ENCODE data around the gene SPRY1.

Gene SPRY1

DNA sequence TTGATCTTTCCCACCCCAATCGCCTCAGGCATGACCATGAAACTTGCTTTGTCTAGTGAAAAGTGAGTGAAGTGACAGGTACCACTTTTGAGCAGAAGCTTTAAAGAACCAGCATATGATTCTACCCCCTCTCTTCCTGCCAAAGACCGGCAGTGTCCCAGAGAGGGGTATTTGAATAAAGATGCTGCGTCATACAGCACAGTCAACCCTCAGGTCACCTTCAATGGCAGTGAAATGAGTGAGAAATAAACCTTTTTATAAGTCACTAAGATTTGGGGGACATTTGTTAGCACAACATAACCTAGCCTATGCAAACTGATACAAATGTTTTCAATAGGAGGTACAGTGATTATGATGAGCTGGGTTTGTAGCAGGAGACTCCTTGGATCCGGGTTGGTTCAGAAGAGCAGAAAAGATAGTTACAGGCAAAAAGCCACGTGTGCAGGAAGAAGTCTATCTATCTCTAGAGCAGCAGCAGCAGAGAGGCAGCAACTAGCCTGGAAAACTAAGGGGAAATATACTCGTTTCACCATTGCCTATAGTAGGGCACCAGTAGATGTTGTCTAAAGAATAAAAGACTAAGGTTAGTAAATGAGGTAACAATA is 30.3 kb upstream of the SPRY1 start:
- TF ChIP-seq NFIC (IDR thresholded peaks at IDR 0.05) = no peak
- TF ChIP-seq ZBTB7A (IDR thresholded peaks at IDR 0.05; ENCODE audit: low read depth) = no peak
- TF ChIP-seq, protein P1, sequence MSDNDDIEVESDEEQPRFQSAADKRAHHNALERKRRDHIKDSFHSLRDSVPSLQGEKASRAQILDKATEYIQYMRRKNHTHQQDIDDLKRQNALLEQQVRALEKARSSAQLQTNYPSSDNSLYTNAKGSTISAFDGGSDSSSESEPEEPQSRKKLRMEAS (IDR thresholded peaks at IDR 0.05) = no peak
- no peak for TF ChIP-seq CREB1 (IDR thresholded peaks at IDR 0.05; ENCODE audit: low read depth)
- TF ChIP-seq CEBPB (IDR thresholded peaks at IDR 0.05) = no peak
- TF ChIP-seq TAF1 (IDR thresholded peaks at IDR 0.05; ENCODE audit: low read depth) = no peak
- TF ChIP-seq, protein P2, sequence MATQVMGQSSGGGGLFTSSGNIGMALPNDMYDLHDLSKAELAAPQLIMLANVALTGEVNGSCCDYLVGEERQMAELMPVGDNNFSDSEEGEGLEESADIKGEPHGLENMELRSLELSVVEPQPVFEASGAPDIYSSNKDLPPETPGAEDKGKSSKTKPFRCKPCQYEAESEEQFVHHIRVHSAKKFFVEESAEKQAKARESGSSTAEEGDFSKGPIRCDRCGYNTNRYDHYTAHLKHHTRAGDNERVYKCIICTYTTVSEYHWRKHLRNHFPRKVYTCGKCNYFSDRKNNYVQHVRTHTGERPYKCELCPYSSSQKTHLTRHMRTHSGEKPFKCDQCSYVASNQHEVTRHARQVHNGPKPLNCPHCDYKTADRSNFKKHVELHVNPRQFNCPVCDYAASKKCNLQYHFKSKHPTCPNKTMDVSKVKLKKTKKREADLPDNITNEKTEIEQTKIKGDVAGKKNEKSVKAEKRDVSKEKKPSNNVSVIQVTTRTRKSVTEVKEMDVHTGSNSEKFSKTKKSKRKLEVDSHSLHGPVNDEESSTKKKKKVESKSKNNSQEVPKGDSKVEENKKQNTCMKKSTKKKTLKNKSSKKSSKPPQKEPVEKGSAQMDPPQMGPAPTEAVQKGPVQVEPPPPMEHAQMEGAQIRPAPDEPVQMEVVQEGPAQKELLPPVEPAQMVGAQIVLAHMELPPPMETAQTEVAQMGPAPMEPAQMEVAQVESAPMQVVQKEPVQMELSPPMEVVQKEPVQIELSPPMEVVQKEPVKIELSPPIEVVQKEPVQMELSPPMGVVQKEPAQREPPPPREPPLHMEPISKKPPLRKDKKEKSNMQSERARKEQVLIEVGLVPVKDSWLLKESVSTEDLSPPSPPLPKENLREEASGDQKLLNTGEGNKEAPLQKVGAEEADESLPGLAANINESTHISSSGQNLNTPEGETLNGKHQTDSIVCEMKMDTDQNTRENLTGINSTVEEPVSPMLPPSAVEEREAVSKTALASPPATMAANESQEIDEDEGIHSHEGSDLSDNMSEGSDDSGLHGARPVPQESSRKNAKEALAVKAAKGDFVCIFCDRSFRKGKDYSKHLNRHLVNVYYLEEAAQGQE (IDR thresholded peaks at IDR 0.05; ENCODE audit: low read depth) = no peak
- TF ChIP-seq TEAD4 (IDR thresholded peaks at IDR 0.05) = no peak
- TF ChIP-seq RAD21 (IDR thresholded peaks at IDR 0.05; ENCODE audit: low read depth) = no peak
- no peak for TF ChIP-seq TCF12 (IDR thresholded peaks at IDR 0.05; ENCODE audit: low read depth)
- TF ChIP-seq EGR1 (IDR thresholded peaks at IDR 0.05) = no peak
- TF ChIP-seq YY1 (IDR thresholded peaks at IDR 0.05; ENCODE audit: low read depth) = no peak
- no peak for TF ChIP-seq FOXM1 (IDR thresholded peaks at IDR 0.05; ENCODE audit: borderline replicate concordance, low read depth)
- TF ChIP-seq, protein P3, sequence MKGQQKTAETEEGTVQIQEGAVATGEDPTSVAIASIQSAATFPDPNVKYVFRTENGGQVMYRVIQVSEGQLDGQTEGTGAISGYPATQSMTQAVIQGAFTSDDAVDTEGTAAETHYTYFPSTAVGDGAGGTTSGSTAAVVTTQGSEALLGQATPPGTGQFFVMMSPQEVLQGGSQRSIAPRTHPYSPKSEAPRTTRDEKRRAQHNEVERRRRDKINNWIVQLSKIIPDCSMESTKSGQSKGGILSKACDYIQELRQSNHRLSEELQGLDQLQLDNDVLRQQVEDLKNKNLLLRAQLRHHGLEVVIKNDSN (IDR thresholded peaks at IDR 0.05) = no peak
- no peak for TF ChIP-seq EP300 (IDR thresholded peaks at IDR 0.05; ENCODE audit: borderline replicate concordance)

DNA sequence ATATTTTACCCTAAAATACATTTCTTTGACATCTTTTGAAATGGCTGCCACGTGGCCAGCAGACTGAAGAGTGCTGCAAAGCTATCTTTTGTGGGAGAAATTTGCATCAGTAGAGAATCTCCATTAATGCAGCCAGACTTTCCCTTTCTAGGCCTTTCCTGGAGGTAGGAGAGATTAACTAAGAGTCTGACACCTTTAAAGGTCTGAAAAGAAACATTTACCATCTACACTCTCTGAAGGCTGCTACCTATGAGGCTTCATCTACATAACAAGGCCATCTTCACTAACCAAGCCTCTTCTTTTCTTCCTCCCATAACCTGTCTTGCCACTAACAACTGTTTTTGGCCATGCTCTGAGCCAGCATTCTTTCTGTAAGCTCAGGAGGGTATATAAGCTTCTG is 17.8 kb upstream of the SPRY1 start:
- no peak for TF ChIP-seq TCF12 (IDR thresholded peaks at IDR 0.05; ENCODE audit: low read depth)
- no peak for TF ChIP-seq EGR1 (IDR thresholded peaks at IDR 0.05)
- TF ChIP-seq, protein P3 (IDR thresholded peaks at IDR 0.05) = no peak
- no peak for TF ChIP-seq CREB1 (IDR thresholded peaks at IDR 0.05; ENCODE audit: low read depth)
- no peak for TF ChIP-seq FOXM1 (IDR thresholded peaks at IDR 0.05; ENCODE audit: borderline replicate concordance, low read depth)
- TF ChIP-seq EP300 (IDR thresholded peaks at IDR 0.05; ENCODE audit: borderline replicate concordance) = no peak
- no peak for TF ChIP-seq TAF1 (IDR thresholded peaks at IDR 0.05; ENCODE audit: low read depth)
- TF ChIP-seq YY1 (IDR thresholded peaks at IDR 0.05; ENCODE audit: low read depth) = no peak
- no peak for TF ChIP-seq NFIC (IDR thresholded peaks at IDR 0.05)
- TF ChIP-seq, protein P1 (IDR thresholded peaks at IDR 0.05) = no peak
- no peak for TF ChIP-seq ZBTB7A (IDR thresholded peaks at IDR 0.05; ENCODE audit: low read depth)
- TF ChIP-seq, protein P2 (IDR thresholded peaks at IDR 0.05; ENCODE audit: low read depth) = no peak
- TF ChIP-seq RAD21 (IDR thresholded peaks at IDR 0.05; ENCODE audit: low read depth) = no peak
- TF ChIP-seq TEAD4 (IDR thresholded peaks at IDR 0.05) = no peak
- no peak for TF ChIP-seq CEBPB (IDR thresholded peaks at IDR 0.05)

DNA sequence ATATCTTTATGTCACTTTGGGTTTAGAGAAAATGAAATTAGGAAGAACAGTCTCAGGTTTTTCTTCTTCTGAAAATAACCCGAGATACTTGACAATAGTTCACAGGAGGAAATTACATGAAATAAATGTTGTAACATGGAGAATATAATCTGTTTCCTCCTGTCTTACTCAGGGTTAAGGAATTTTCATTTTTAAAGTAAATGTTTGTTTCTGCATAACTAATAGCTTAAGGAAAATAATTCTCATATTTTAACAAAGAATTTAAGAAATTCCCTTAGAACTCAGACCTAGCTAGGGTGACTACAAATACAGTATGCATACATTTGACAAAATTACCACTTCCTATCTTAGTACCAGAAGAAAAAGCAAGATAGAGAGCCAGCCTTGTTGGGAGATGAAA is 17.2 kb upstream of the SPRY1 start:
- no peak for TF ChIP-seq FOXM1 (IDR thresholded peaks at IDR 0.05; ENCODE audit: borderline replicate concordance, low read depth)
- TF ChIP-seq TEAD4 (IDR thresholded peaks at IDR 0.05) = no peak
- TF ChIP-seq EGR1 (IDR thresholded peaks at IDR 0.05) = no peak
- no peak for TF ChIP-seq EP300 (IDR thresholded peaks at IDR 0.05; ENCODE audit: borderline replicate concordance)
- TF ChIP-seq, protein P3 (IDR thresholded peaks at IDR 0.05) = no peak
- TF ChIP-seq CREB1 (IDR thresholded peaks at IDR 0.05; ENCODE audit: low read depth) = no peak
- no peak for TF ChIP-seq NFIC (IDR thresholded peaks at IDR 0.05)
- no peak for TF ChIP-seq ZBTB7A (IDR thresholded peaks at IDR 0.05; ENCODE audit: low read depth)
- TF ChIP-seq, protein P1 (IDR thresholded peaks at IDR 0.05) = no peak
- TF ChIP-seq TAF1 (IDR thresholded peaks at IDR 0.05; ENCODE audit: low read depth) = no peak
- TF ChIP-seq TCF12 (IDR thresholded peaks at IDR 0.05; ENCODE audit: low read depth) = no peak
- TF ChIP-seq, protein P2 (IDR thresholded peaks at IDR 0.05; ENCODE audit: low read depth) = no peak
- TF ChIP-seq YY1 (IDR thresholded peaks at IDR 0.05; ENCODE audit: low read depth) = no peak
- TF ChIP-seq RAD21 (IDR thresholded peaks at IDR 0.05; ENCODE audit: low read depth) = no peak
- TF ChIP-seq CEBPB (IDR thresholded peaks at IDR 0.05) = no peak

Data from Ishikawa (cell line).